A549 treated with Hydrocortisone at 1 μM for 4 hours (cell line): ENCODE measurements around the gene TRIM9. TPM values are rescaled to one million over a fixed set of nuclear protein-coding genes. Genes with fewer than 3 reads are reported as not detected.

Experiments
- total RNA-seq: library from RNA; stranded (reverse); fragments of 200-300 nt; extraction: Qiagen RNA extraction; gene quantifications from 5 replicates; pipeline ENCODE4 v1.2.3, GENCODE V29; 2022

Gene TRIM9
- total RNA-seq: 12.1 to 14.2 TPM (median 13.5 TPM) in 5 replicates

DNA sequence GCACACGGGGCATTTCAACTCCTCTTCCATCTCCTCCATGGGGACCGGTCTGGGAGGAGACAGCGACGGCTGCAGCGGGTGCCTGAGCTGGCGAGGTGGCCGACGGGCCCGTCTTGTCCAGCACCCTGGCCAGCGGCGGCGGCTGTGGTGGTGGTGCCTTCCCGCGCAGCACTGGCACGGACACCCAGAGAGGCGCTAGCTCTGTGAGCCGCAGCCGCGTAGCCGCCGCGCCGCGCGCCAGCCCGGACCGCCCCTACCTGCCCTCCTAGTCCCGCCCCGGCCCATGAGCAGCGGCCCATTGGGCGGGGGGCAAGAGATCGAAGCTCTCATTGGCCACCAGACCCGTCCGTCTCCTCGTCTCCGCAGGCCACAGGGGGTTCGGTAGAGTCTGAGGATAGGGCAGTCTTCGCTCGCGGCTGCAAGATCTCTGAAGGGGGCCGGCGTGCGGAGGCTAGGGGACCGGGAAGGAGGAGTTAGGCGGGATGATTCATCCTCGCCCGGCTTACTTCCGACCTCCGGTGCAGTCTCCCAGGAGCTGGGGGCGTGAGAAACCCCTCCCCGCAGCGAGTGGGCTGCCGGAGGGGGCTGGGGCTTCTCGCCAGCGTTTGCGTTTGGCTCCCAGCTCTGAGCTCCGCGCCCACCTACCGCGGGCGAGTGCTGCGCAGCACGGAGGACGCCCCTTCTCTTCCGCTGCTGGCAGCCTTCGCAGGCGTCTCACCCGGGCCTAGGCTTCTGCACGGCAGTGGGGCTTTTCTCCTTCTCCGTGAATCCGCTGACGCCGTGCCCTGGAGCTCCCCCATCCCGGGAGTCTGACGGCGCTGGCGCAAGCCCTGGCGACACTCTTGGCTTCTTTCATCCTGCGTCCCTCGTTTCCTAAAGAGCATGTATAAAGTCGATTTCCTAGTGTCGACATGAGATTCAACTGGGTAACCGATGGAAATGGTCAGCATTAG, at the start of gene TRIM9:
TSS of gene TRIM9 (minus strand) at position 205 of the 953 bp plus-strand sequence. CDS start at position 39, 166 bp downstream.

DNA sequence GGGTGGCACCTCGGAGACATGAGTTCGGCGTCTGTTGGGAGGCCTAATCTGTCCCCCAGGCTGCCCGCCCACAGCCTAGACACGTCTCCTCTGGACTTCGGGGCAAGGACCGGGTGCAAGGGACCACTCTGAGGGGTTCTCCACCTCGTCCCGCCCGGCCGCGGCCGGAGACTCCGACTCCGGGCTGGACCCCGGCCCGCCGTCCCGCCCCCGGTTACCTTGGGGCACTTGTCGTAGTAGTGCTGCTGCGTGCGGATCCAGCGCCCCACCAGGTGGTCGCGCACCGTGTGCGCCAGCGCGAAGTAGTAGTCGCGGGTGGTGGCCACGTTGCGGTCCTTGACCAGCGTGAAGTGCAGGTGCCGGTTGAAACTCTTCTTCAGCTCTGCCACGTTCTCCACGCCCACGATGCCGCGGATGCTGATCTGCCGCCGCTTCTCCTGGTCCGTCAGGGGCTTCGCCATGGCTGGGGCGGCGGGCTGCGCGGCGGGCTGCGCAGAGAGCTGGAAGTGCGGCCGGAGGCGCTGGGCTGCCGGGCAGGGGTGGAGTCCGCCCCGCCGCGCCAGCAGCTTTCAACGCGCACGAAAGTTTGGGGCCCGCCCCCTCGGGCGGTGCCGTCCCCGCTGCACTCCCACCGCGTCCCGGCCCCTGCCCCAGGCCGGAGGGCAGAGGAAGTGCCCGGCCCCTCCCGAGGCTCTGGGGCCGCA, 150.8 kb downstream of the TRIM9 start, which contains the start of gene PYGL:
TSS of gene PYGL (minus strand) at position 541 of the 704 bp plus-strand sequence. CDS start at position 461, 80 bp downstream.

Other genes with a start within 250 kb of the TRIM9 start
- not detected in 5 replicates for gene ABHD12B, start 223.1 kb downstream of the TRIM9 start, total RNA-seq
- gene PYGL, start 150.6 kb downstream of the TRIM9 start, total RNA-seq: 129 to 181 TPM (median 155 TPM) in 5 replicates
- 31.7 to 55.1 TPM (median 38.1 TPM) in 5 replicates for gene TMX1, start 145.1 kb upstream of the TRIM9 start, total RNA-seq